Astrocyte (in vitro differentiated cells and primary cell): ENCODE measurements around the gene CDC20.

Experiments
- EZH2 ChIP-seq: IDR thresholded peaks from 2 replicates; pipeline ENCODE4 v1.6.1; 2012; ENCODE audit warnings: mild to moderate bottlenecking, low read length, inconsistent platforms; ENCODE audit not compliant: insufficient read depth
- TF ChIP-seq, protein P1 (sequence below): IDR thresholded peaks from 2 replicates; pipeline ENCODE4 v1.5.1; 2011; ENCODE audit warnings: low read depth, mild to moderate bottlenecking, inconsistent platforms, low read length, moderate library complexity; ENCODE audit not compliant: insufficient read depth

DNA sequence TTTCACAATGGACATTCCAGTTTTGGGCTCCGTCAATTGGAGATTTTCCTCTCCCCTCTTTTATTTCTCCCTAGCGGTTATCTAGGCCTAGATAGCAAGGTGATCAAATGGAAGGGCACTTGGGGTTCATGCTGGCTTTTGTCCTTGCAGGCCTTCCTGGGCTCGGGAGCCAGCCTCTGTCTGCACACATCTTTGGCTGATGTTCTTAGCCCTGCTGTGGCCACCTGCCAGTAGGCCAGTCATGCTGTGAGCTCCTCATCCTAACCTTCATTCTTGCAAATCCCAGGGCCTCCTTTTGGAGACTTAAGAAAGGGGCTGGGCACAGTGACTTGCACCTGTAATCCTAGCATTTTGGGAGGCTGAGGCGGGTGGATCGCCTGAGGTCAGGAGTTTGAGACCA, 44.5 kb upstream of the CDC20 start:
- TF ChIP-seq, protein P1, sequence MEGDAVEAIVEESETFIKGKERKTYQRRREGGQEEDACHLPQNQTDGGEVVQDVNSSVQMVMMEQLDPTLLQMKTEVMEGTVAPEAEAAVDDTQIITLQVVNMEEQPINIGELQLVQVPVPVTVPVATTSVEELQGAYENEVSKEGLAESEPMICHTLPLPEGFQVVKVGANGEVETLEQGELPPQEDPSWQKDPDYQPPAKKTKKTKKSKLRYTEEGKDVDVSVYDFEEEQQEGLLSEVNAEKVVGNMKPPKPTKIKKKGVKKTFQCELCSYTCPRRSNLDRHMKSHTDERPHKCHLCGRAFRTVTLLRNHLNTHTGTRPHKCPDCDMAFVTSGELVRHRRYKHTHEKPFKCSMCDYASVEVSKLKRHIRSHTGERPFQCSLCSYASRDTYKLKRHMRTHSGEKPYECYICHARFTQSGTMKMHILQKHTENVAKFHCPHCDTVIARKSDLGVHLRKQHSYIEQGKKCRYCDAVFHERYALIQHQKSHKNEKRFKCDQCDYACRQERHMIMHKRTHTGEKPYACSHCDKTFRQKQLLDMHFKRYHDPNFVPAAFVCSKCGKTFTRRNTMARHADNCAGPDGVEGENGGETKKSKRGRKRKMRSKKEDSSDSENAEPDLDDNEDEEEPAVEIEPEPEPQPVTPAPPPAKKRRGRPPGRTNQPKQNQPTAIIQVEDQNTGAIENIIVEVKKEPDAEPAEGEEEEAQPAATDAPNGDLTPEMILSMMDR: no peak
- no peak for TF ChIP-seq EZH2
